ENCODE measurements around the gene EMILIN3.

EMILIN3 gene

DNA sequence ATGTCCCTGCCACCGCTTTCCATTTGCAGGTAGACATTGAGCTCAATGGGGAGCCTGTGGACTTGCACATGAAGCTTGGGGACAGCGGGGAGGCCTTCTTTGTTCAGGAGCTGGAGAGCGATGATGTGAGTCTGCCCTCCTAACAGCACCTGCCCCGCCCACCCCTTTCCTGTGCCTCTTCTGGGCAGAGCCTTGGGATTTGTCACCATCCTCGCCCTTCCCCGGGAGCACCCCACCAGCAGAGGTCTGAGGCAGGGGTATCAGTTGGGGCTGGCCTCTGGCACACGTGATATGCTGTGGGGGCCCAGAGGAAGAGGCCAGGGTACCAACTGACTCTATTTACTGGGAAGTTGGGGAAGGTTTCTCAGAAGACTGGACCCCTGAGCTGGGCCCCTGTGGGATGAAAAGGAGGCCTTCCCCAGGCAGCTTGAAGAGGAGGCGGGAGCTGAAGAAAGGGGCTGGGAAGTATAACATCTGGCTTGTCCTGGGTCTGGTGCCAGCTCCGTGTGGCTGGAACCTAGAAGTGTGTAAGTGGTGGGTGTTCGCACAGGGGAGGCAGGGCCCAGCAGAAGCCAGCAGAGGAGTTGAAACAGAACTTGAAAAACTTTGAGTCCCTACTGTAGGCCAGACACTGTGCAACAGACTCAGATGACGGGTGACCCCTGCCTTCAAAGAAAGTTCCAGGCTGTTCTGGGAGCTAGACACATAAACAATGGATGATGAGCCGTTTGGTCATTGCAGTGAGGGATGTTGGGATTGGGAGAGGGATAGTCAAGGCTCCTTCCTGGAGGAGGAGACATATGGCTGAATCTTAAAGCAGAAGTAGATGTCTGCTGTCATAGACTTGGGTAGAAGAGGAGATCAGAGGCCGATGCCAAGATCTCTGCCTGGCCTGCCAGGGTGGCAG is 18.8 kb downstream of the EMILIN3 start:
- FAIRE-seq = no peak
- no peak for DNase-seq (ENCODE audit: low spot score)

DNA sequence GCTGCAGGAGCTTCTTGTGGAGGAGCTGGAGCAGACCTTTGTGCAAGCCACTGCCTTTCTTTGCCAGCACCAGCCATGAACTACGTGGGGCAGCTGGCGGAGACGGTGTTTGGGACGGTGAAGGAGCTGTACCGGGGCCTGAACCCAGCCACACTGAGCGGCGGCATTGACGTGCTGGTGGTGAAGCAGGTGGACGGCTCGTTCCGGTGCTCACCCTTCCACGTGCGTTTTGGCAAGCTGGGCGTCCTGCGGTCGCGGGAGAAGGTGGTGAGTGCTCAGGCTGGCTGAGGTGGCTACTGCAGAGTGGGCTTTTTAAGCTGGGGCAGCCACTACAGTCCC is 20.9 kb downstream of the EMILIN3 start:
- FAIRE-seq = no peak

DNA sequence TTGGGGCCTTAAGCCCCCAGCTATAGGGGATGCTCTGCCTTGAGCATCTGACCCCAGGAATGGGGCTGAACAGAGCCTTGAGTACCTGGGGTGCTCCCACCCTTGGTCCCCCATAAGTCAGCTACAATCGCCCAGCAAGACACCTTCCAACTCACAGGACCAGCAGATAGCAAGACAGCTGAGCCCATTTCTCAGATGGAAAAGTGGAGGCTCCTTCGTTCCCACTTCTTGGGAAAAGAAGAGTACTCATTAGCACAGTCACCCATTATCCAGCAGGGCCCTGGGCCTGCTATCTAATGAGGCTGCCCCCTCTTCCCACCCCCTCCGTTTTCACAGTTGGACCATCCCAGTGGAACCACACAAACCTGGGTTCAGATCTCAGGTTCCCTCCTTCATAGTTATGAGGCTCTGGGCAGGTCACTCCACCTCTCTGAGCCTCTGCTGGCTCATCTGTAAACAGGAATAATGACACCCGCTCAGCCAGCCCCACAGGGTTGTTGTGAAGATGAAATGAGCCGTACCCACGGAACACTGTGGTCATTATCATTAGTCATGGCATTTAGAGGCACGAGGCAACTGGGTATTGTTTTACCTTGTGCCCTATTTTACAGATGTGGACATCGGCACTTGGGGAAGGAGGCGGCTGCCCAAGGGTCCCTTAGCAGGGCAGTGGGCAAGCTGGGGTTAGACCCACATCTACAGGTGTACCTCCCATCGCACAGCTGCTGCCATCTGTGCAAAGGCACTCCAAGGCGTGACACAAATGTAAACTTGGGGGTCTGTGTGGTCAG is 21.5 kb downstream of the EMILIN3 start:
- FAIRE-seq (no peak), DNase-seq (ENCODE audit: low spot score) (no peak)

More for the DNA sequence above, 20.9 kb downstream of the EMILIN3 start:
- DNase-seq (ENCODE audit: low spot score) = no peak

DNA sequence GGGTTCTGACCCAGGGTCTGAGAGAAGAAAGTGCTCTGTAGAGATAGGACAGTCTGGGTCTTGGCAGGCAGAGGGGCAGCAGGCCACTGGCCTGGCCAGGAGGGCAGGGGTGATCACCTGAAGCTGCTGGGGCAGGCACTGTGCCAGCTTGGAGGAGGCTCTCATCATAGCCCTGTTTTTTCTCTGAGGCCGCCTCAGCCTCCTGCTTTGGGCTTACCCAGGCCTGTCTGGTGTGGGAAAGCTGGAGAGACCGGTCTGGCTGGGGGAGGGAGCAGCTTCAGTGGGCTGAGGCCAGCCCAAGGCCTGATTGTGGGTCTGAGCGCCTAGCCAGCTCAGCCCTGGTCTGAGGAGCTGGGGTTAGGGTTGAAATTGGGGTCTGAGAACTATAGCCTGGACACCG is 22.1 kb downstream of the EMILIN3 start:
- DNase-seq (ENCODE audit: low spot score) (no peak), FAIRE-seq (no peak)

DNA sequence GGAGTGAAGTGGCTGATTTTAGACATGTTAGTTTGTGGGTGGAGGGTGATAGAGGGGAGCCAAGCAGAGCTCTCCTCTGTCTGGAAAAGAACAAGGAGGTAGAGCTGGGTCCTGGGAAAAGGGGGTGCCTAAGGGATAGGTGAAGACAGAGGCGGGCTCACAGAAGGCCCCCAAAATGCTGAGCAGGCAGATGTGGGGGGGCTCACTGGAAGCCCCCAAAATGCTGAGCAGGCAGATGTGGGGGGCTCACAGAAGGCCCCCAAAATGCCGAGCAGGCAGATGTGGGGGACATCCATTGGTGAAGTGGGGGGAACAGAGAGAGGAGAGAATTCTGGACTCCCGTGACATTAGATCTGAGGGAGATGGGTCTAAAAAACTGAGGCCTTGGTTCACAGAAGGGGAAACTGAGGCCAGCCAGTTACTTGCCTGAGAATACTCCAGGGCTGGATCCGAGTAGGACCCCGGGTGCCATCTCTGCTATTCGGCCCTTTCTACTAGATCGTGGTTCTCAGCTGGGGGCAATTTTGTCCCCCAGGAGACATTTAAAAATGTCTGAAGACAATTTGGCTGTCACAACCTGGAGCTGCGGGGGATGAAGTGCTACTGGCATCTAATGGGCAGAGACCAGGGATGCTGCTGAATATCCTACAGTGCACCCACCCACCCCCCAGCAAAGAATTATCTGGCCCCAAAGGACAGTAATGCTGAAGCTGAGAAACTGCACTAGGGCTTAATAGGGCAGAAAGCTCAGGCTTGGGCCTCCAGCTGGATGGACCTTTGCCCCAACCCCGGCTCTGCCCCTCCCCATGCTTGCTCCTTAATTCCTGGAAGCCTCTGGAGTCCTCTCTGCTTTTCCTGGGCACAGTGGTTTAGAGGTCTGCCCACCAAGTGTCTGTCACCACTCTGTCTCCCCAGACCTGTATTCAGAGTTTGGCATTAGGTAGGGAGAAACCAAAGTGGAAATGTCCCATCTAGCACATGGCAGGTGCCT is 23.8 kb downstream of the EMILIN3 start:
- DNase-seq (ENCODE audit: low spot score) (no peak), FAIRE-seq (no peak)

DNA sequence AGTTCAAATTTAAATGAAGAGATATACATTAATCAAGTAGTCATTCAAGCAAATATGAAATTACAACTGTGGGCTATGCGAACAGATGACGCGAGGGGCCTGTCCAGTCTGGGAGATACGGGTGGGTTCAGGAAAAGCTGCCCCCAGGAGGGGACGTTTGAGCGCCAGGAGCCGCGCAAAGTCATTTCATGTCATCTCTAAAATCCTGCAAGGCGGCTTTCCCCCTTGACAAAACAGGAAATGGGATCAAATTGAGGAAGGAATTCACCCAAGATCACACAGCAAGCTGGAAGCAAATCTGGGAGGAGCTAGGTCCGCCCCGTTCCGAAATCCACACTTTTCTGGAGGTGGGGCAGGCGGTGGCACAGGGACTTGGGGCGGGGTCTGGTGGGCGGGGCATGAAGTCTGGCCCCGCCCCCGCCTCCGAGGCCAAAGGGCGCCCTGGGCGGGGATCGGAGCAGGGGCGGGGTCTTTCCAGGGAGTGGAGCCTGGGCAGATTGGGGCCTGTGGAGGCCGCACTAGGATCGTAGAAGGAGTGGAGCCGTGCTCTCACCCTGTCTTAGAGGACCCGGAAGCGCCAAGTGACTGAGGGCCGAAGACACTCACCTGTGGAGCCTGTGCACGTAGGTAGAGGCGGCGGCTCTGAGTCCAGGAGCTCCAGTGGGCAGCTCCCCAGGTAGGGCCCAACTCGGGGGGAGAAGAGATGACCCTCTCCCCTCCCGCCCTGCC is 26.1 kb downstream of the EMILIN3 start, which contains the start of gene LPIN3:
Gene LPIN3 (plus strand): TSS at position 495 of the 729 bp plus-strand sequence. CDS start 4,983 bp downstream, outside the sequence.
- FAIRE-seq = peak; percentile 90
- DNase-seq (ENCODE audit: low spot score) = peak; percentile 90

DNA sequence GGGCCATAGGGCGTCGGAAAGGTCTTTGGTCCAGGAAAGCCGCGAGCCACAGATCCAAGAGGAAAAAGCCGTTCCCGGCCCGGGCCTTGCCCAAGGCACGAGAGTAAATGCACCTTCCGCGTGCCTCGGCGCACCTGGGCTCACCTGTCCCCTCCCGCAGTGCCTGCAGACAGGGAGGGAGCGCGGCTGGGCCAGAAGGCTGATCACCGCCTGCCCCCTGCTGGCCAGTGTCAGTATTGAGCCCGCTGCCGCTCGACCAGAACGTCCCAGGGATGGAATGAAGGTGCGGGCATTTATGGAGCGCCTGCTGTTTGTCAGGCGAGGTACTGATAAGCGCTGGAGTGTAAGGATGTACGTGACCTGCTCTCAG is 26.7 kb downstream of the EMILIN3 start:
- FAIRE-seq (peak; percentile 68), DNase-seq (ENCODE audit: low spot score) (peak; percentile 68)

DNA sequence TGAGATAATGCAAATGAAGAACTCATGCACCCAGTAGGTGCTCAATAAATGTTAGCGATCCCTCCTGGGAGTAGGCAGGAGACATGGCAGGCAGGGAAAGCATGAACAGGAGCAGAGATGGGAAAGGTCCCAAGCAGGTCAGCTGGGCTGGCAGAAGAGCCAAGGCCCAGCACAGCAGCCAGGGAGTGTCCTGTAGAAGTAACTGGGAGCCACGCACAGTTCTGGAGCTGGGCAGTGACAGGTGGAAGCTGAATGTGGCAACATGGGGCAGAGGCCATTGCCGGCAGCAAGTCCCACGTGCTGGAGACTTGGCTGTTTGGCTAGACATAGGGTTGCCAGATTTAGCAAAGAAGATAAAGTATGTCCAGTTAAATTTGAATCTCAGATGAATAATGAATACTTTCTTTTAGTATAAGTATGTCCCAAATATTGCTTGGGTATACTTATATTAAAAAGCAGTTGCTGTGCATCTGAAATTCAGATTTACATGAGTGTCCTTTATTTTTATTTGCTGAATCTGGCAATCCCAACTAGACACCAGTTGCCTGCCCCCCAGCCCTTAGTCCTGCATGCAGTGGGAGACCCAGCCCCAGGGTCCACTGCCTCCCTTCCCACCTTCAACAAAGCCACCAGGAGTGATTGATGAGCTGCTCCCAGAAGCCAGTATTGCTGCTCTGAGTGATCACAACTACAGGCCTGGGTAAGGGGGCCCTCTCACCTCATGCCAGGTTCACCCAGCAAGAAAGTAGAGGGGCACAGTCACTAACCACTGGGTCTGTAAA is 29.7 kb downstream of the EMILIN3 start:
- DNase-seq (ENCODE audit: low spot score) (no peak), FAIRE-seq (no peak)

DNA sequence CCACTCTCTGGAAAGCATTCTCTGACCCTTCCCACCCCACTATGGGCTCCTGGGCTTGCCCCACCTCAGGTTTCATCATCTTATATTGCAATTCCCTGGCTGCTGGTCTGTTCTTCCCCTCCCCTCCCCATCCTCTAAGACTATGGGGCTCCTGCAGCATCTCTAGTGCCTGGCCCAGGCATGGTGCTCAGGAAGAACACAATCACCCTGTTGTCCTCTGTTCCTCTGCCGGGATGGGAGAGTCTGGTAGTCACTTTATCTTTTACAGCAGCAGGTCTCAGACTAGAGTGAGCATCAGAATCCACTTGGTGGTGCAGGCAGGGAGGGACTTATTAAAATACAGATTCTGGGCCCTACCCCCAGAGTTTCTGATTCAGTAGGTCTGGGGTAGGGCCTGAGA is 31.0 kb downstream of the EMILIN3 start:
- DNase-seq (ENCODE audit: low spot score) (no peak), FAIRE-seq (no peak)

DNA sequence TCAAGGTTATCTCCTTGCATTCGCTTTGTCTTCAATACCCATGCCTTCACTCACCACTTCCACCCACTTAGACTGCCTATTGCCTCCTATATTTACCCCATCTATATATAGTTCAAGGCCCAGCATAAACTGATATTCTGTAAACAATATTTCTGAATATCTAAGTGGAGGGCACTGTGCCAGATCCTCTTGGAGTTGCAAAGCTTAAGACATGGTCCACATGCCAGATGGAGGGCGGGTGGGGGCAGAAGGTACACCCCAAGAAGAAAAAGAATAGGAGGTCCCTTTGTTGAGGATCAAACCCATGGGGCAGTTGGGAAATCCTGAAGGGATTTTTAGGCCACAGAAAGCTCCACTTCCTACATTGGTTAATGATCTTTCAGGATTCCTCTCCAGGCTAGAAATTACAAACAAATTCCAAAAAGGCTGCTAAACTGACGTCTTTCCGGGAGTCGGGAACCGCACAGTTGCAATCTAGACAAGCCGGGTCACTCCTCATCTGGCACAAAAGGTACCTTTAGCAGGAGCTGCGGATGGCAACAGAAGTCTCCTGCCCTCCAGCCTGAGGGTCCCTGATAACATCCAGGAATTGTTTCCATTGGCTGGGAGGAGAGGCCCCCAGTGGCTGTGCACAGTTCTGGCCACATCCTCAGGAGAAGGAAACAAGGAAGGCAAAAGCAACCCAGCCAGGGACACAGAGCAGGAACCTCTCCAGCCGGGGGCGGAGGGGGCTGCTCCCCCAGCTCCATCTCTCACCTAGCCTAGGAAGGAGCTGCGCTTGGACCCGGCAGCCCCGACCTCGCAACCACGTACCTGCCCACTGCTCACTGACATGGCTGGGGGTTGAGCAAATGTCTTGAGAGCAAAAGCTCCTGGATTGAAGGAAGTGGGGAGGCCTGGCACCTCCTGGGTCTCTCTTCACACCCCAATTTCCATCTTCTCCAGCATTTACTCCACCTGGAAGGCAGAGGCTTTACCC is 31.9 kb downstream of the EMILIN3 start:
- FAIRE-seq (no peak), DNase-seq (ENCODE audit: low spot score) (no peak)

DNA sequence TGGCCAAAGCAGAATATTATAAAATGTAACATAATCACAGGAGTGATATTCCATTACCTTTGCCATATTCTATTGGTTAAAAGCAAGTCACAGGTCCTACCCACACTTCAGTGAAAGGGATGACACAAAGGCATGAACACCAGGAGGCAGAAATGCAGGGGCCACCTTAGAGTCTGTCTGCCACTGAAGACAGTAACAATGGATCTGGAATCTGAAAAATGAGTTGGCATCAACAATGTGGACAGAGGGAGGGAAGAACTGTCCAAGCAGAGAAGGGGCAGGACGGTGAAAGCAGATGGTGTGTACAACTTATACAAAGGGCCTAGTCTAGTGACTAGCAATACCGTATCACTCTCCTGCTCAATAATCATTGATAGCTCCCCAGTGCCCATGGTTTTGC is 32.6 kb downstream of the EMILIN3 start:
- FAIRE-seq (no peak), DNase-seq (ENCODE audit: low spot score) (no peak)

DNA sequence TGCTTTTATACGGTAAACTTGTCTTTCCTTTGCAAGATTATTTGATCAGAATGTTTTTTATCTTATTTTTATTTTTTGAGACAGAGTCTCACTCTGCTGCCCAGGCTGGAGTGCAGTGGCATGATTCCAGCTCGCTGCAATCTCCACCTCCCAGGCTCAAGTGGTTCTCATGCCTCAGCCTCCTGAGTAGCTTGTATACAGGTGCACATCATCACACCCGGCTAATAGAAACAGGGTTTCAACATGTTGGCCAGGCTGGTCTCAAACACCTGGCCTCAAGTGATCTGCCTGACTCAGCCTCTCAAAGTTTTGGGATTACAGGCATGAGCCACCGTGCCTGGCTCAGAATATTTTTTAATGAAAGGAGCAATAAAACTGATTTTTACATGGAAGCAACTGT is 34.9 kb downstream of the EMILIN3 start:
- DNase-seq (ENCODE audit: low spot score) (no peak), FAIRE-seq (no peak)

DNA sequence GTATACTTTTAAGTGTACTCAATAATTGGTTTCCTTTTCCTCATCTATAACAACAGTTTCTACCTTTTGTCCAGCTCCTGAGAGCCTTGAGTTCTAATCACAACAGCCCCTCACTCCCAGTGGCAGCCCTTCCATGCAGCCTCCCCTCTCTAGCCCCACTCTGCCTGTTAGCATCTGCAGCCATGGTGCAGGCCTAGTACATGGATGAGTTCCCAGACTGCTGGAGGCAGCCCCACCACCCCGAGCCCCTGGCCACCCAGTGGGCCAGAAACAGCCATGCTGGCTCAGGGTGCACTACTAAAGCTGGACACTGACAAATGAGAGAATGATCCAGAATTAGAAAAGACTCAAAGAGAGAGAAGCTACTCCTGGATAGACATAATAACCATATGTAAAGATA is 35.7 kb downstream of the EMILIN3 start:
- no peak for FAIRE-seq
- DNase-seq (ENCODE audit: low spot score) = no peak

DNA sequence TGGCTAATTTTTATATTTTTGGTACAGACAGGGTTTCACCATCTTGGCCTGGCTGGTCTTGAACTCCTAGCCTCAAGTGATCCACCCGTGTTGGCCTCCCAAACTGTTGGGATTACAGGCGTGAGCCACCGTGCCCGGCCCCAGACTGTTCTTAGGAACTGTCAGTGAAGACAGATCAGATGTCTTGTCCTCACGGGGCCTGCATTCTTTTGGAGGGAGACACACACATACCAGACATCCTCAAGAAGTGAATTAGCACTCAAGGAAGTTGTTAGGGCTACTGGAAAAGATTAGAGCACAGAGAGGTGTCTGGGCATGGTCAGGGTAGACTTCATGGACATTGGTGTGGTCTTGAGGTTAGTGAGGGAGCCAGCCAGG is 36.3 kb downstream of the EMILIN3 start:
- FAIRE-seq (no peak), DNase-seq (ENCODE audit: low spot score) (peak; percentile 14)

DNA sequence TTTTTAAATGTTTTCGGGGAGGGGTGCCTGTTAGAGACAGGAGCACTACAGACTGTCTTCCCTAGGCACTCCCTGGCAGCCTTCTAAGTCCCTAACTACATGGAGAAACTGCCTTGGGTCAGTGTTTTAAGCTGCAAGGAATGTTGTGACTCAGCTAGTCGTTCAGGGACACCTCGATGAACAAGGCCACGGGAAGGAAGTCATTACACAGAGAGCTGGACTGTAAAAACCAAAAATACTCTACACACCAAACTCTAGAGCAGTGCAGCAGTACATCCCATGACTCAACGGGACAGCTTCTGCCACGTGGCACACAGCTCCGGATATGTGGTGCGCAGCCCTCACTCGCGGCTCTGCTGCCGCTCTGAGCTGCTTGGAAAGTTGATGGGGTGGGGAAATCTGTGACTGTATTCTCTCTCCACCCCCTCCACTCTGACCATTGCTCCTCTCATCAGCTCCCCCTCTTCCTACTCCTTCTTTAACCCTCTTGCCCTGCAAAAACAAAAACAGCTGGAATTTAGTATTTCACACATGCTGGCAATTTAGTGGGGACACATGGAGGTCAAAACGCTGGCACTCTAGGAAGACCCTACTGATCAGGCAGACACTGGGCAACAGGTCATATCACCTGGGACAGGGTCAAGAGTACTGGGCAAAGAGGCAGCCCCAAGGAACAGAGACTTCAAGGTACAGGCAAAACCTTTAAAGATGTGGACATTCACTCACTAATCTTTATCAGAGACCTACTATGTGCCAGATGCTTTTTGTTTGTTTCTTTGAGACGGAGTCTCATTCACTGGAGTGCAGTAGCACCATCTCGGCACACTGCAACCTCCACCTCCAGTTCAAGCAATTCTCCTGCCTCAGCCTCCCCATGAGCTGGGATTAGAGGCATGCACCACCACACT is 36.9 kb downstream of the EMILIN3 start:
- FAIRE-seq = peak; percentile 97
- DNase-seq (ENCODE audit: low spot score) = peak; percentile 100

DNA sequence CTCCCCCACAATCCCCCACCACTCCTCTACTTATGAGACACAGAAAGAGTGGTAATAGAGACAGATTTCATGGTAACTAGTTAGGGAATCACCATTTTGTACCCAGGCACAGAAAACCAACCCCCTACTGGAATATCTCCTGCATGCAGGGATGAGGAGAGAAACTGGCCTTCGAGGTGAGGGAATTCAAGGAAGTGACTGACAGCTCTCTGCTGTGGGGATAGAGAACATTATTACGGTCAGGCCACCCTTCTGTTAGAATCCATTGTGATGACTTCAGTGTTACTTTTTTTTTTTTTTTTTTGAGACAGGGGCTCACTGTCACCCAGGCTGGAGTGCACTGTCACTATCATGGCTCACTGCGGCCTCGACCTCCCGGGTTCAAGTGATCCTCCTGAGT is 39.4 kb downstream of the EMILIN3 start:
- DNase-seq (ENCODE audit: low spot score) = no peak
- FAIRE-seq = no peak

DNA sequence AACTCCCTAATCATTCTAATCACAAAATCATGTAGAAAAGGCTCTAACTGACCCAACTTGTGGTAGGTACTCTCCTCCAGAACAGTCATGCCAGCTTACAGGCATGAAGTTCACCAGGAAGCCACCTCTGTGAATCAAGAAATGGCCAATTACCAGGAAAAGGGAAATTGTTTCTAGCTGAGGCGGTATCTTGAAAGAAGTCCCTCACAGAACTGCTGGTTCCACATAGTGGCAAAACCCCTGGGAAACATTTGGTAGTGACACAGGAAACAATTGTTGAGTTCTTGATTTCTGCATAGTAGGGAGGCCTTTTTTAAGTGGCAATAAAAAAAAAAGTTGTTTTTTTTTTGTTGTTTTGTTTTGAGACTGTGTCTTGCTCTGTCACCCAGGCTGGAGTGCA is 45.6 kb downstream of the EMILIN3 start:
- DNase-seq (ENCODE audit: low spot score) (no peak), FAIRE-seq (no peak)

DNA sequence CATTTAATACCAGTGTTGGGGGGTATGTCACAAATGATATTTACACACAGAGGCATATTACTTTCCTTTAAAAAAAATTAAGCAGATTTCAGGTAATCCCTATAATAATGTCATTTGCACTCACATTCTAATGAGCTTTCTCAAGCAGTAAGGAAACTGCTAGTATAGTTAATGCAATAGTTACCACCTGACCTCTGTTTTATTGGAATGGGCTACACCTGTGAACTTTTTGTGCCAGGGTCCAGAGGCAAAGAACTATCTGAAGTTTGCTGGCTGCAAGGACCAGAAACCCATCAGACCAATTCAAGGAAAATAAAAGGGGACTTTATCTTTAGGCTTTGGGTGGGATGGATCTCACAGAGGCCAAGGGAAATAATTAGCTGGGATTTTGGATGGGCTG is 46.2 kb downstream of the EMILIN3 start:
- DNase-seq (ENCODE audit: low spot score) (no peak), FAIRE-seq (no peak)

All from RCC 7860 (cell line).